ENCODE data around the gene FAN1. TPM values are rescaled to one million over a fixed set of nuclear protein-coding genes. Genes with fewer than 3 reads are reported as not detected.

FAN1 gene
- polyA plus RNA-seq, 1 experiment: 11.8 TPM

- no peak overlapping the region for H3K4me3 ChIP-seq (ENCODE audit: low read depth, low read length)
- TF ChIP-seq CTCF (IDR thresholded peaks at IDR 0.05; ENCODE audit: low read depth, low read length): no peak
- no peak for DNase-seq (ENCODE audit: low read depth, low spot score)
- no peaks in the 10 kb centered on the region; the same call in 1 of the 2 replicates for H3K9me3 ChIP-seq (ENCODE audit: control insufficient read depth, insufficient read depth, low read length)
- H3K27ac ChIP-seq (ENCODE audit: low read depth, low read length): no peak overlapping the region
- ChIA-PET POLR2A (no interaction called here), CTCF (no interaction called here)
- H3K27me3 ChIP-seq (ENCODE audit: control insufficient read depth, insufficient read depth, low read length): no peaks in the 10 kb centered on the region
Observed at GRCh38 chr15:30885814-30886213, 17.9 kb upstream of the FAN1 start.

GRCh38 chr15:30889196-30889595, 14.5 kb upstream of the FAN1 start:
- POLR2A ChIA-PET: no interaction called here

GRCh38 chr15:30895461-30896210, 8.1 kb upstream of the FAN1 start:
- no peak overlapping the region for H3K4me3 ChIP-seq (ENCODE audit: low read depth, low read length)
- no peak for DNase-seq (ENCODE audit: low read depth, low spot score)
- ChIA-PET POLR2A (no interaction called here), CTCF (interaction anchor here (2.0 to 2.2 kb wide), 2 partner anchors 37 to 234 kb away, joined by 6 to 9 read pairs; no protein-coding TSS in a partner anchor)
- no peaks in the 10 kb centered on the region; the same call in 1 of the 2 replicates for H3K9me3 ChIP-seq (ENCODE audit: control insufficient read depth, insufficient read depth, low read length)
- no peak overlapping the region for H3K27ac ChIP-seq (ENCODE audit: low read depth, low read length)
- TF ChIP-seq CTCF (IDR thresholded peaks at IDR 0.05; ENCODE audit: low read depth, low read length): no peak
- H3K27me3 ChIP-seq (ENCODE audit: control insufficient read depth, insufficient read depth, low read length): peaks cover 2% of the 10 kb centered on the region

More at GRCh38 chr15:30889196-30889595, 14.5 kb upstream of the FAN1 start:
- DNase-seq (ENCODE audit: low read depth, low spot score): no peak
- Histone ChIP-seq H3K9me3 (ENCODE audit: control insufficient read depth, insufficient read depth, low read length) (no peaks in the 10 kb centered on the region), H3K4me3 (ENCODE audit: low read depth, low read length) (no peak overlapping the region), H3K27ac (ENCODE audit: low read depth, low read length) (no peak overlapping the region), H3K27me3 (ENCODE audit: control insufficient read depth, insufficient read depth, low read length) (no peaks in the 10 kb centered on the region)
- CTCF ChIA-PET: no interaction called here
- no peak for TF ChIP-seq CTCF (IDR thresholded peaks at IDR 0.05; ENCODE audit: low read depth, low read length)

DNA sequence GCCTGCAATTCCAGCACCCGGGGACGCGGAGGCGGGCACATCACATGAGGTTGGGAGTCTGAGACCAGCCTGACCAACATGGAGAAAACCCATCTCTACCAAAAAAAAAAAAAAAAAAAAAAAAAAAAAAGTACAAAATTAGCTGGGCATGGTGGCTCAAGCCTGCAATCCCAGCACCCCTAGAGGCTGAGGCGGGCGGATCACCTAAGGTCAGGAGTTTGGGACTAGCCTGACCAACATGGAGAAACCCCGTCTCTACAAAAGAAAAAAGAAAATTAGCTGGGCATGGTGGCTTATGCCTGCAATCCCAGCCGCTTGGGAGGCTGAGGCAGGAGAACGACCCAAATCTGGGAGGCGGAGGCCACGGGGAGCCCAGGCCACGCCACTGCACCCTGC, 7.5 kb upstream of the FAN1 start:
- no peak overlapping the region for H3K27ac ChIP-seq (ENCODE audit: low read depth, low read length)
- POLR2A ChIA-PET: no interaction called here
- H3K27me3 ChIP-seq (ENCODE audit: control insufficient read depth, insufficient read depth, low read length): peaks cover 2% of the 10 kb centered on the region
- no peaks in the 10 kb centered on the region; the same call in 1 of the 2 replicates for H3K9me3 ChIP-seq (ENCODE audit: control insufficient read depth, insufficient read depth, low read length)
- H3K4me3 ChIP-seq (ENCODE audit: low read depth, low read length): no peak overlapping the region
- CTCF ChIA-PET: interaction anchor here (2.2 kb wide), 1 partner anchor 37 kb away, joined by 9 read pairs; no protein-coding TSS in a partner anchor
- DNase-seq (ENCODE audit: low read depth, low spot score): no peak
- TF ChIP-seq CTCF (IDR thresholded peaks at IDR 0.05; ENCODE audit: low read depth, low read length): no peak

DNA sequence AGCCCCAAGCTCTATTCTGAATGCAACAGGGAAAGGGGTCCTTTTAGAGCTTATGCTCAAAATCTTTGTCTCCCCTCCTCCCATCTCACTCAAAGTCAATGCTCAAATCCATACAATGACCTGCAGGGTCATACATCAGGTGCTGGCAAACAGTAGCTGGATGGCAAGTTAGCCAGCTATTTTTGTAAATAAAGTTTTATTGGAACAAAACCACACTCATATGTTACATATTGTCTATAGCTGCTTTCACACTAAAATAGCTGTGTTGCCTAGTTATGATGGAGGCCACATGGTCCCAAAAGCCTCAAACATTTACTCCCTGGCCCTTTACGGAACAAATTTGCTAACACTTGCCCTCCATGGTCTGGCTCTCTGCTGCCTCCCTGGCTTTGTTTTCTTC, 1.8 kb upstream of the FAN1 start:
- Histone ChIP-seq H3K27me3 (ENCODE audit: control insufficient read depth, insufficient read depth, low read length) (peaks cover 2% of the 10 kb centered on the region), H3K9me3 (ENCODE audit: control insufficient read depth, insufficient read depth, low read length) (no peaks in the 10 kb centered on the region), H3K27ac (ENCODE audit: low read depth, low read length) (no peak overlapping the region), H3K4me3 (ENCODE audit: low read depth, low read length) (no peak overlapping the region)
- no peak for DNase-seq (ENCODE audit: low read depth, low spot score)
- ChIA-PET POLR2A (no interaction called here), CTCF (no interaction called here)
- no peak for TF ChIP-seq CTCF (IDR thresholded peaks at IDR 0.05; ENCODE audit: low read depth, low read length)

Data from AG04450 (cell line).